ENCODE data around the gene CA5B. TPM values are rescaled to one million over a fixed set of nuclear protein-coding genes. Genes with fewer than 3 reads are reported as not detected.
"Not testable (repeated sequence)": the region's sequence is repeated elsewhere in the genome, so short reads cannot be mapped to it uniquely, and the experiment has no call there.

CA5B gene
- polyA plus RNA-seq, 1 donor from 2014 or later, result 10.3 TPM

GRCh38 chrX:15825936-15826335, 87.9 kb downstream of the CA5B start:
- no peak overlapping the region for H3K4me3 ChIP-seq (ENCODE audit: low read length)
- H3K9ac ChIP-seq (ENCODE audit: low read length), result no peak overlapping the region
- no peaks in the 10 kb centered on the region for H3K36me3 ChIP-seq (ENCODE audit: insufficient read depth, low read length)
- H4K20me1 ChIP-seq (ENCODE audit: insufficient read depth), result no peaks in the 10 kb centered on the region
- no peak overlapping the region for H3K27ac ChIP-seq (ENCODE audit: low read length)
- H3K9me3 ChIP-seq (ENCODE audit: low read length), result no peaks in the 10 kb centered on the region
- H3K4me2 ChIP-seq (ENCODE audit: low read length), result no peak overlapping the region
- no peaks in the 10 kb centered on the region for H3K9me2 ChIP-seq (ENCODE audit: insufficient read depth, low read length)
- H3K79me2 ChIP-seq (replicated peaks; ENCODE audit: insufficient read depth, low read length), result no peaks in the 10 kb centered on the region
- no peak overlapping the region for H2AFZ ChIP-seq (ENCODE audit: low read depth, low read length)
- TF ChIP-seq POLR2AphosphoS5 (IDR thresholded peaks at IDR 0.05), result no peak
- no peak for TF ChIP-seq TAF1 (IDR thresholded peaks at IDR 0.05; ENCODE audit: low read depth)
- TF ChIP-seq SMC3 (conservative IDR thresholded peaks at IDR 0.05; ENCODE audit: poor library complexity), result no peak
- no peak for TF ChIP-seq EZH2 (IDR thresholded peaks at IDR 0.05; ENCODE audit: borderline replicate concordance, insufficient read depth, low read length, poor library complexity, severe bottlenecking)
- TF ChIP-seq MXI1 (conservative IDR thresholded peaks at IDR 0.05; ENCODE audit: poor library complexity, severe bottlenecking), result no peak
- H3F3A ChIP-seq (ENCODE audit: insufficient read depth, low read length, poor library complexity, severe bottlenecking), result no peaks in the 10 kb centered on the region
- no peaks in the 10 kb centered on the region for H3K27me3 ChIP-seq (ENCODE audit: insufficient read depth, low read depth, low read length)

- Histone ChIP-seq H3K4me3 (ENCODE audit: low read length) (no peak overlapping the region), H3F3A (ENCODE audit: insufficient read depth, low read length, poor library complexity, severe bottlenecking) (no peaks in the 10 kb centered on the region), H3K27me3 (ENCODE audit: insufficient read depth, low read depth, low read length) (no peaks in the 10 kb centered on the region), H3K4me2 (ENCODE audit: low read length) (no peak overlapping the region), H3K9me2 (ENCODE audit: insufficient read depth, low read length) (no peaks in the 10 kb centered on the region), H4K20me1 (ENCODE audit: insufficient read depth) (no peaks in the 10 kb centered on the region), H2AFZ (ENCODE audit: low read depth, low read length) (no peak overlapping the region), H3K27ac (ENCODE audit: low read length) (no peak overlapping the region), H3K9me3 (ENCODE audit: low read length) (no peaks in the 10 kb centered on the region), H3K9ac (ENCODE audit: low read length) (no peak overlapping the region), H3K36me3 (ENCODE audit: insufficient read depth, low read length) (no peaks in the 10 kb centered on the region), H3K79me2 (replicated peaks; ENCODE audit: insufficient read depth, low read length) (no peaks in the 10 kb centered on the region)
- TF ChIP-seq MXI1 (conservative IDR thresholded peaks at IDR 0.05; ENCODE audit: poor library complexity, severe bottlenecking) (no peak), EZH2 (IDR thresholded peaks at IDR 0.05; ENCODE audit: borderline replicate concordance, insufficient read depth, low read length, poor library complexity, severe bottlenecking) (no peak)
These were observed 91.1 kb downstream of the CA5B start for GRCh38 chrX:15829217-15829616.

- not testable (repeated sequence) for H3K36me3 ChIP-seq (ENCODE audit: insufficient read depth, low read length); H3K9me3 ChIP-seq (ENCODE audit: low read length); H3K9me2 ChIP-seq (ENCODE audit: insufficient read depth, low read length); H3K9ac ChIP-seq (ENCODE audit: low read length); H4K20me1 ChIP-seq (ENCODE audit: insufficient read depth); H3K79me2 ChIP-seq (replicated peaks; ENCODE audit: insufficient read depth, low read length); H2AFZ ChIP-seq (ENCODE audit: low read depth, low read length); H3K27ac ChIP-seq (ENCODE audit: low read length); H3K4me3 ChIP-seq (ENCODE audit: low read length); H3K4me2 ChIP-seq (ENCODE audit: low read length); H3K27me3 ChIP-seq (ENCODE audit: insufficient read depth, low read depth, low read length); H3F3A ChIP-seq (ENCODE audit: insufficient read depth, low read length, poor library complexity, severe bottlenecking)
These were observed 93.3 kb downstream of the CA5B start for GRCh38 chrX:15831347-15831746.

GRCh38 chrX:15834053-15834452, 96.0 kb downstream of the CA5B start:
- H3K9me3 ChIP-seq (ENCODE audit: low read length), result no peaks in the 10 kb centered on the region
- H3K9ac ChIP-seq (ENCODE audit: low read length), result no peak overlapping the region
- no peaks in the 10 kb centered on the region for H3K9me2 ChIP-seq (ENCODE audit: insufficient read depth, low read length)
- no peak overlapping the region for H3K4me3 ChIP-seq (ENCODE audit: low read length)
- H3K27me3 ChIP-seq (ENCODE audit: insufficient read depth, low read depth, low read length), result no peaks in the 10 kb centered on the region
- H3F3A ChIP-seq (ENCODE audit: insufficient read depth, low read length, poor library complexity, severe bottlenecking), result no peaks in the 10 kb centered on the region
- no peaks in the 10 kb centered on the region for H4K20me1 ChIP-seq (ENCODE audit: insufficient read depth)
- no peak for TF ChIP-seq RAD21 (conservative IDR thresholded peaks at IDR 0.05)
- no peak for TF ChIP-seq REST (IDR thresholded peaks at IDR 0.05; ENCODE audit: borderline replicate concordance)
- no peak for TF ChIP-seq POLR2AphosphoS5 (IDR thresholded peaks at IDR 0.05)
- no peak overlapping the region for H2AFZ ChIP-seq (ENCODE audit: low read depth, low read length)
- no peaks in the 10 kb centered on the region for H3K79me2 ChIP-seq (replicated peaks; ENCODE audit: insufficient read depth, low read length)
- H3K27ac ChIP-seq (ENCODE audit: low read length), result no peak overlapping the region
- H3K4me2 ChIP-seq (ENCODE audit: low read length), result no peak overlapping the region
- no peaks in the 10 kb centered on the region for H3K36me3 ChIP-seq (ENCODE audit: insufficient read depth, low read length)
